Tongue (tissue), 3 donors: ENCODE results near the gene XIRP1. TPM values are rescaled to one million over a fixed set of nuclear protein-coding genes. Genes with fewer than 3 reads are reported as not detected.

ENCODE experiments used
- DNase-seq: peaks from one replicate; pipeline ENCODE4 v3.0.0-alpha.2; 2015
- small RNA-seq: library from RNA; depleted of rRNA; stranded (forward); fragments of <200 nt; gene quantifications from one replicate; pipeline ENCODE3, GENCODE V24; 2014; ENCODE audit warnings: low replicate concordance
- total RNA-seq: library from RNA; depleted of rRNA; stranded (reverse); fragments of >200 nt; gene quantifications from one replicate; pipeline ENCODE4 v1.2.3, GENCODE V29; 2014

The XIRP1 gene
- total RNA-seq, 1 donor from 2014 or later, result 113 TPM

GRCh38 chr3:39144095-39144747 lies 48.2 kb downstream of the XIRP1 start:
- no peak for DNase-seq

DNA sequence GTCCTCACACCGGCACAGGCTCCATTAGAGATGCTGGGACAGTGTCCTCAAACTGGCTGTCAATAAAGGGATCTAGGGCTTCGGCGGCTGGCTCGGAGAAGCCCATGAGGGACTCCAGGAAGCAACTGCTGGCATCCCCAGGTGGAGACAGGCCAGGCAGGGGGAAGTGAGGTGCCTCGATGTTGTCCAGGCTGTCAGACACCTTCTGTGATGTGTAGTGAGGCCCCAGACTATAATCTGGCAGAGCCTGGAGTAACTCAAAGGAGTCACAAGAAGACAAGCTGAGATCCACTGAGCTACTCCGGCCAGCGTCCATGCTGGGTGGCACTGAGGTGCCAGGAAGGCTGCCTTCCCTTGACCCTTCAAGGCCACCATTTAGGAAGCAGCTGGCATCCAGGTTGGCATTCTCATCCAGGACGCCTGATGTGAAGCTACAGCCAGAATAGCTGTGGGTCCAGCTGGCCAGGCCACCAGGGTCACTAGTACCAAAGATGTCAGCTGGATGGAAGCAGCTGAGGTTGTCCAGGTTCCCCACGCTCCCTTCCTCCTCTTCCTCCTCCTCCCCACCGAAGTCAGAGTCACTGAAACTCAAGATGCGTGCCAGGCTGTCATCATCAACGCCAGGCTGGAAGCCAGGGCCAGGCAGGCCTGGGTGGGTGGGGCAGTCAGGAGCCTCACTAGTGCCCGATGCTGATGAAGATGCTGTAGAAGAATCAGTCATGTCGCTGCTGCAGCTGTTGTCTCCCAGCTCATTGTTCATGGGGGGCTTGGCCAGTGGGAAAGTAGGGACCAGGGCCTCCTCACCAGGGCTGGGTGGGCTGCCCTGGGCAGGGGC lies 49.1 kb downstream of the XIRP1 start:
- DNase-seq, result no peak

DNA sequence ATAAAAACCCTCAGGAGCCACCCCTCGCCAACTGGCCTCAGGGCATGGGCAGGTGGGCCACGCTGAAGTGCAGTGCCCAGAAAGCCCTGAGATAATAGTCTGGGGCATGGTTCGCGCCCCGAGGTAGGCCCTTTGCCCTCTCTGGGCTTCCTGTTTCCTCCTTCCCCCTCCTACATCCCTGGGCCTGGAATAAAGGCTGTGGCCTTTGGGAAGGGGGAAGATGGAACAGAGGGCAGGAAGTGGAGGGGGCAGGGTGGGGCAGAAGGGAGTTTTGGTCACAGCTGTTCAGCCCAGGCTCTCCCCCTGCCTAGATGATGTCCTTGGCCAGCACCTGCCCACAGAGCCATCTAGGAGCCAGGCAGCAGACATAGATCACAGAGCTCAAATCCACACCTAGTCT lies 50.3 kb downstream of the XIRP1 start:
- DNase-seq, result peak; percentile 41

- peak; percentile 70 for DNase-seq
Observed at GRCh38 chr3:39141171-39141995, 51.0 kb downstream of the XIRP1 start.

- DNase-seq, result no peak
Observed at GRCh38 chr3:39140341-39140971, 51.9 kb downstream of the XIRP1 start.

GRCh38 chr3:39139442-39139841 lies 53.0 kb downstream of the XIRP1 start:
- no peak for DNase-seq

GRCh38 chr3:39138804-39139415 lies 53.5 kb downstream of the XIRP1 start:
- DNase-seq, result peak; percentile 86

DNA sequence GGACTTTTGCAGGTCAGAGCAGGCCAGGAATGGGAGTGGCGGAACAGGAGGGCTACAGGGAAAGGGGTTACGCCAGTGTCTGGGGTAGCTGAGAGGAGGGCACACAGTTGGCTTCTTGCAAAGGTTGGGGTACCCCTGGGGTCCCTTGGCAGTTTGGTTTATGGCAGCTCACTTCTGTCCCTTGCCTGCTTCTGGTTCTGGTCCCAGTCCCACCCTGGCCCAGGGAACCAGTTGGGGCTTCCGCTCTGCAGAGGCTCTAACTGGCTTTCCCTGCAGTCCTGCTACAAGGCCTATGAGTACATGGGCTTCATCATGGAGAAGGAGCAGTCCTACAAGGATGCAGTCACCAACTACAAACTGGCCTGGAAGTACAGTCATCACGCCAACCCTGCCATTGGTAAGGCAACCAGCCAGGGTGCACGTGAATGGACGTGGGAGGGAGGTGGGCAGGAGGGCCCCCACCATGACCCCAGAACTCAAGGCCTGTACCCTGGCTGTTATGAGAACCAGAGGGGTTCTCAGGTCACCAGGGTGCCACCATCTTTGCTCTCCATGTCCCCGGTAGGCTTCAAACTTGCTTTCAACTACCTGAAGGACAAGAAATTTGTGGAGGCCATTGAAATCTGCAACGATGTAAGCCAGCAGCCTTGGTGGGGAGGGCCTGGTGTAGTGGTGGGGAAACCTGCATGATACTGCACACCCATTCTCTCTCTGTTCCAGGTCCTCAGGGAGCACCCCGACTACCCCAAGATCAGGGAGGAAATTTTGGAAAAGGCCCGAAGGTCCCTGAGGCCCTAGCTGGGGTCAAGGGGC lies 54.2 kb downstream of the XIRP1 start:
- DNase-seq, result no peak

- DNase-seq, result no peak
Observed at GRCh38 chr3:39137435-39137936, 54.9 kb downstream of the XIRP1 start.

DNA sequence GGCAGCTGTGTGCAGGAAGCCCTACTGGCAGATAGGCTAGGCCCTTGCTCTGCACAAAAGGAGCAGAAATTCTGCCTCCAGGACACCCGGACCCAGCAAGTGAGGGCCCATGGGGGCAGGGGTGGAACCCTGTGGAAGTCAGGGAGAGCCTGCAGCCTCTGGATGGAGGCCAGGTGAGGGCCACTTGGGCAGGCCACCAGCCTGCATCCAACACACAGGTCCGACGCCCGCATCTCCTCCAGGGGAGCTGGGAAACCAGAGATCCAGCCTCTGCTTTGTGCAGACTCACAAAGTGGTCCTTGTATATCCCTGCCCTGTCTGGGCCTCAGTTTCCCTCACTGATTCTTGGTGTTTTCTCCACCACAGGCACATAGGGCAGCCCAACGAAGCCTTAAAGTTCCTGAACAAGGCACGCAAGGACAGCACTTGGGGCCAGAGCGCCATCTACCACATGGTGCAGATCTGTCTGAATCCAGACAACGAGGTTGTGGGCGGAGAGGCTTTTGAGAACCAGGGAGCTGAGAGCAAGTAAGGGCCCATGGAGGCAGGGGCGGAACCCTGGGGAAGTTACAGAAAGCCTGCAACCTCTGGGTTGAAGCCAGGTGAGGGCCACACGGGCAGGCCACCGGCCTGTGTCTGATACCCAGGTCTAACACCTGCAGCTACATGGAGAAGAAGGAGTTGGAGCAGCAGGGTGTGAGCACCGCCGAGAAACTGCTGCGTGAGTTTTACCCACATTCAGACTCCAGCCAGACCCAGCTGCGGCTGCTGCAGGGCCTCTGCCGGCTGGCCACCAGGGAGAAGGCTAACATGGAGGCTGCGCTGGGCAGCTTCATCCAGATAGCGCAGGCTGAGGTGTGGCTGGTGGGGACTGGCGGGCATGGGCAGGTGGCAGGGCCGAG lies 55.6 kb downstream of the XIRP1 start:
- DNase-seq, result no peak

GRCh38 chr3:39135170-39135805 lies 57.1 kb downstream of the XIRP1 start:
- DNase-seq, result no peak

GRCh38 chr3:39134305-39134704 lies 58.1 kb downstream of the XIRP1 start:
- DNase-seq, result no peak

DNA sequence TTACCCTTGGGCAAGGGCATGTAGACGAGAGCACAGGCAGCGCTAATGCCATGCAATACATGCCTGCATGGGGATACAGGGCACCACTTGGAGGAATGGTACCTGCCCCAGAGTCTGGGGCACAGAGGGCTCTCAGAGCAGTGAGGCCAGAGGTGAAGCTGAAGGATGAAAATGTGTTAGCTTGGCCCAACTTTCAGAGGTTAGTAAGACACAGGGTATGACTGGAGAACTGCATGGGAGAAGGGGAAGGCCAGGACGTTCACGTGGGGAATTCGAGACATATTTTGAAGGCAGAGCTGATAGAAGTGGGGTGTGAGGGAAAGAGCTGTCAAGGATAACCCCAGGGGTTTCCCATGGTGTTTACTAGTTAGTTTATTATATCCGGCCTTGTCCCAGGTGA lies 58.6 kb downstream of the XIRP1 start:
- no peak for DNase-seq

Small RNA genes lying within 50 kb of the gene (small RNA-seq; reads per million reads assigned to genes)
- not detected for gene RF00017

Other genes starting within 250 kb of the XIRP1 start
- 2.3 TPM for gene SCN11A, start 140.7 kb downstream of the XIRP1 start, total RNA-seq
- gene WDR48, start 140.6 kb downstream of the XIRP1 start, total RNA-seq, result 44.8 TPM
- gene GORASP1, start 85.0 kb downstream of the XIRP1 start, total RNA-seq, result 36.3 TPM
- 2.8 TPM for gene TTC21A, start 84.9 kb downstream of the XIRP1 start, total RNA-seq
- 21.0 TPM for gene CSRNP1, start 39.0 kb downstream of the XIRP1 start, total RNA-seq
- 4.8 TPM for gene CX3CR1, start 87.4 kb upstream of the XIRP1 start, total RNA-seq
- 1.1 TPM for gene CCR8, start 137.1 kb upstream of the XIRP1 start, total RNA-seq
- 15.6 TPM for gene SLC25A38, start 190.8 kb upstream of the XIRP1 start, total RNA-seq
- 599 TPM for gene RPSA, start 214.1 kb upstream of the XIRP1 start, total RNA-seq